Lung microvascular endothelial cell (primary cell): ENCODE results near the gene CCNF. TPM values are rescaled to one million over a fixed set of nuclear protein-coding genes. Genes with fewer than 3 reads are reported as not detected.
"Not testable (repeated sequence)": the region's sequence is repeated elsewhere in the genome, so short reads cannot be mapped to it uniquely, and the experiment has no call there.

Source experiments
- DNase-seq, 2 donors: peaks; one replicate each; pipeline versions ENCODE4 v3.0.0 to v3.0.0-alpha.2; 2010; ENCODE audit warnings: low read depth in 2 of 2
- total RNA-seq: library from RNA; depleted of rRNA; stranded (reverse); fragments of >200 nt; gene quantifications from 2 replicates; pipeline ENCODE4 v1.2.1, GENCODE V29; 2014

Gene CCNF, protein sequence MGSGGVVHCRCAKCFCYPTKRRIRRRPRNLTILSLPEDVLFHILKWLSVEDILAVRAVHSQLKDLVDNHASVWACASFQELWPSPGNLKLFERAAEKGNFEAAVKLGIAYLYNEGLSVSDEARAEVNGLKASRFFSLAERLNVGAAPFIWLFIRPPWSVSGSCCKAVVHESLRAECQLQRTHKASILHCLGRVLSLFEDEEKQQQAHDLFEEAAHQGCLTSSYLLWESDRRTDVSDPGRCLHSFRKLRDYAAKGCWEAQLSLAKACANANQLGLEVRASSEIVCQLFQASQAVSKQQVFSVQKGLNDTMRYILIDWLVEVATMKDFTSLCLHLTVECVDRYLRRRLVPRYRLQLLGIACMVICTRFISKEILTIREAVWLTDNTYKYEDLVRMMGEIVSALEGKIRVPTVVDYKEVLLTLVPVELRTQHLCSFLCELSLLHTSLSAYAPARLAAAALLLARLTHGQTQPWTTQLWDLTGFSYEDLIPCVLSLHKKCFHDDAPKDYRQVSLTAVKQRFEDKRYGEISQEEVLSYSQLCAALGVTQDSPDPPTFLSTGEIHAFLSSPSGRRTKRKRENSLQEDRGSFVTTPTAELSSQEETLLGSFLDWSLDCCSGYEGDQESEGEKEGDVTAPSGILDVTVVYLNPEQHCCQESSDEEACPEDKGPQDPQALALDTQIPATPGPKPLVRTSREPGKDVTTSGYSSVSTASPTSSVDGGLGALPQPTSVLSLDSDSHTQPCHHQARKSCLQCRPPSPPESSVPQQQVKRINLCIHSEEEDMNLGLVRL
- total RNA-seq, result 7.7 and 15.0 TPM in 2 replicates

DNA sequence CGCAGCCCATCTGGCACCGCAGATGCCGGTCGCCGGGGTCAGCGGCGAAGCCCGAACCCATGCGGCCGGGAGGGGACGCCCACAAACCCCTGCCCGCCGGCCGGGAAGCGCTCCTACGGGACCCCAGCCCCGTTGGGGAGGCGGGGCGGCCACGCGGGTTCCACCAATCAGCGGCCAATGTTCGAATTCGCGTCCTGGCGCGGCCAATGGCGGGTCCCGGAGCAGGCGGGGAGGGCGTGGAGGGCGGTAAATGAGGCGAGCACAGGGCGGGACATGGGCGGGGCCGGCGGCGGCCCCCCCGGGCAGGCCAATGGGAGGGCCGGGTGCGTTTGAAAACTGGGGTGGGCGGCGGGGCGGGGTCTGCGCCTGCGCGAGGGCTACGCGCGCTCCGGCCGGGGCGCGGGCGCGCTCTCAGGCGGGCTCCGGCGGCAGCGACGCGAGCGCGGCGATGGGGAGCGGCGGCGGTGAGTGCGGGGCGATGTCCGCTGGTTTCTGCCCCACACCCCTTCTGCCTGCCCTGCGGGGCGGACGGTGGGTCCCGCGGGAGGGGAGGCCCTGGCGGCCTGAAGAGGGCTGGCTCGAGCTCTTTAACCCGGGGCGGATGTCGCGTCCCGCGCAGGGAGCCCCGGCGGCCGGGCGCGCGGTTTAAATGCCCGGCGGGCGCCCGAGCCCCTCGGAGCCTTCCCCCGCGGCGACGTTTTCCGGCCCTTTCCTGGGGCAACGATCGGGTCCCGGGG is at the start of gene CCNF:
Gene CCNF, plus strand, starts transcription at position 414 of the 737 bp plus-strand sequence. Its CDS starts 35 bp downstream, at position 449.
- DNase-seq, result peak; percentile 95 to 97

DNA sequence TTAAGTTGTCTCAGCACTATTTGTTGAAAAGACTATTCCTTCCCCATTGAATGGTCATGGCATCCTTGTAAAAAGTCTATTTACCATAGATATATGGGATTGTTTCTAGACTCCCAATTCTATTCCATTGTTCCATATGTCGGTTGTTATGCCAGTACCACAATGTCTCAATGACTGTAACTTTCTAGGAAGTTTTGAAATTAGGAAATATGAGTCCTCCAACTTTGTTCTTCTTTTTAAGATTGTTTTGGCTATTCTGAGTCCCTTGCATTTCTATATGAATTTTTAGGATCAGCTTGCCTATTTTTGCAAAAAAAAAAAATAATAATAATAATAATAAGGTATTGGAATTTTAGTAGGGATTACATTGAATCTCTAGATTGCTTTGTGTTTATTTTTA is 45.7 kb upstream of the CCNF start:
- no peak for DNase-seq

DNA sequence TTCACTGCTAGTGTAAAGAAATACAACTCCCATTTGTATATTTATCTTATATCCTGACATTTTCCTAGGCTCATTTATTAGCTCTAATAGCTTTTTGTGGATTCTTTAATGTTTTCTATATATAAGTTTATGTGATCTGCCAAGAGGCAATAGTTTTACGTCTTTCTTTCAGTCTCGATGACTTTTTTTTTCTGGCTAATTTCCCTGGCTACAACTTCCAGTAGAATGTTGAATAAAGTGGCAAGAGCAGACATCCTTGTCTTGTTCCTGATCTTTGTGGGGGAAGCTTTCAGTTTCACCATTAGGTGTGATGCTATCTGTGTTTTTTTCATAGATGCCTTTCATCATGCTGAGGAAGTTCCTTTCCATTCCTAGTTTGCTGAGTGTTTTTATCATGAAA is 44.8 kb upstream of the CCNF start:
- no peak for DNase-seq

DNA sequence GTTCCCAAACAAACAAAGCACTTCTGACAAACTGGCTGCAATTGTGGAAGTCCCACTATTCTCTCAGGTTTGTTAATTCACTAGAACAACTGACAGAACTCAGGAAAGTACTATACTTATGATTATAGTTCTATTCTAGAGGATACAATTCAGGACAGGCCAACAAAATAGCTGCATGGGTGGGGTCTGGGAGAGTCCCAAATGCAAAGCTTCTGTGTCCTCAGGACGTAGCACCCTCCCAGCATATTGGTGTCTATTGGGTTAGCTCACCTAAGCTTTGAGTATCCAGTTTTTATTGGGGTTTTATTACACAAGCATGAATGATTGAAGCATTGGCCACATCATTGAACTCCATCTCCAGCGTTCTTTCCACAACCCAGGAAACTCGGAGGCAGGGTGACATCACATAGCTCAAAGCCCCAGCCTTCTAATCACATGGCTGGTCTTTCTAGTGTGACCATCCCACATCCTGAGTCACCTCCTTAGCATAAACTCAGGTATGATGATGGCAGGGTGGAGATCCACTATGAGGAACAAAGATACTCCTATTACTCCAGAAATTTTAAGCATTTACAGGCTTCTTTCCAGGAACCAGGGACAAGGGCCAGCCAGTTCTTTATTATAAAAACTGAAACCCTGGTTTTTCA is 43.9 kb upstream of the CCNF start:
- DNase-seq, result no peak

DNA sequence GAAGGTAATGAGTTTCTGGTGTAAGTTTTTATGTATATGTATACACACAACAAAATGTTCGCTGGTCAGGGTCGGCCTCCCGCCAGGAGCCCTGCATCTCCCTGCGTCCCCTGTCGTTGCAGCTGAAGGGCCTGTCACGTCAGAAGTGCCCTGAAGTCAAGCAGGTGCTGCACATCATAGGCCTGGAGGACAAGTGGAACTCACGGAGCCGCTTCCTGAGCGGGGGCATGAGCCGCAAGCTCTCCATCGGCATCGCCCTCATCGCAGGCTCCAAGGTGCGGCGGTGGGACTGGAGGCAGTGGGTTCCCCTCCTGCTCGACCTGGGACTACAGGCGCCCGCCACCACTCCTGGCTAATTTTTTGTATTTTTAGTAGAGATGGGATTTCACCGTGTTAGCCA is 43.3 kb upstream of the CCNF start:
- not testable (repeated sequence) for DNase-seq

DNA sequence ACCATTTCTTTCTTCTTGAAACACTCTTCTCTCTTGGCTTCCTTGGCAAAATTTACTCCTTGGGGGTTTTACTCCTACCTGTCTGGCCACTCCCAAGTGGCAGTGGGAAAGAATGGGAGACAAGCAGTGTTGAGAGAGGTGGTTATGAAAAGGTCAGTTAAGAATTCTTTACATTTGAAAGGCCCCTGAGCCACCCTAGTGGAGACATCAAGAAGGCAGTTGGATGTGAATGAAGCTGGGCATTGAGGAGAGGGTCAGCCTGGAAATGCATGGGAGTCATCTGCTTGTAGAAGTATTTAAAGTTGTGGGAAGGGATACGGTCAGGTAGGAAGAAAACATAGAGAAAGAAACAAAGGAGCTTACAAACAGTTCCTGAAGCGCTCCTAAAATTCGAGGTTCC is 42.3 kb upstream of the CCNF start:
- DNase-seq, result peak; percentile 13 to 17

DNA sequence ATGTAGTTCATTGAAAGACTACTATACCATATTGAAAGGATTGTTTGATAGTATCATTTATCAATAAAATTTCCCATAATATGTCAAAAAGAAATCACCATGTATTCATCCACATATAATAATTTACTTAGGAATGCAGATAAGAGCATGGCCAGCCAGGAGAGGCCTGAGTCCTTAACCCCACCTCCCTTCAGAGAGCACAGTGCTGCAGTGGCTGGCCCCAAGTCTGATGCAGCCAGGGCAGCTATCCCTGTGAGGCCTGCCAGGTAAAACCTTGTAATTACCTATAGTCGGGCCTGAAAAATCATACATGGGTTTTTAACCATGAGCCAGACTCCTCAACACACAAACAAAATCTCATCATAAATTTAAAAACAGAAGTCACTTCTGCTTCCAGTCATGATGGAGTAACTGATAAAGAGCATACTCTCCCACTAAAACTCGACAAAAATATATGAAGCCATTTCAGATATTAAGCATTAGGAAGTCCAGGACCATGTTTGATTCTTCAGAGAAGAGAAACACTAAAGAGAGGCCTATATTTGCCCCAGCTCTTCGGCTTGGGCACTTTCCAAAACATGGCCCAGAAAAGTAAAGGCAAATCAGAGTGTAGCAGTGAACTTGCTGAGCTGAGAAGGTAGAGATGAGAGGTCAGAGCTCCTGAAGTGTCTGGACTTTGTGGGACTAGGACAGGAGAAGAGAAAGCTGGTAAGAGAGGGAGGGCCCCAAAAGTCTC is 40.9 kb upstream of the CCNF start:
- no peak for DNase-seq

DNA sequence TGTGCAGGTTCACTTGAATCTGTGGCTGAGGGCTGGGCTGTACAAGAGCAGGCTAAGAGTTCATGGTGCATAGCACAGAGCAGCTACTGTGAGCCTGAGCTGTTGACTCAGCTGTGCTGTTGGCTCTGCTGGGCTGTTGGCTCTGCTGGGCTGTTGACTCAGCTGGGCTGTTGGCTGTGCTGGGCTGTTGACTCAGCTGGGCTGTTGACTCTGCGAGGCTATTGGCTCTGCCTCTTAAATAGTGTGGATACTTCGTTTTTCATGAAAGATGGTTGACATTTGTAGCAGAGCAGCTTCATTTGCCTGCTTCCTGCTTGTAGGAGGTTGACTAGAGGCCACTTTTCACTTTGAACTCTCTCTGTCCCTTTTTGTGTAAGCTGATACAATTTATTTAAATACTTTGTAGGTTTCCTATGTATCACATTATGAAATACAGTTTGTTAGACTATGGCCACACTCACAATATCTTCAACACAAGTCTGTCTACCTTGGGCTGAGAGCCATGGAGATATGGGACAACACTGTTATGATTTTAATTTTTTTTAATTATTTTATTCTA is 40.3 kb upstream of the CCNF start:
- DNase-seq, result peak; percentile 41 to 43

DNA sequence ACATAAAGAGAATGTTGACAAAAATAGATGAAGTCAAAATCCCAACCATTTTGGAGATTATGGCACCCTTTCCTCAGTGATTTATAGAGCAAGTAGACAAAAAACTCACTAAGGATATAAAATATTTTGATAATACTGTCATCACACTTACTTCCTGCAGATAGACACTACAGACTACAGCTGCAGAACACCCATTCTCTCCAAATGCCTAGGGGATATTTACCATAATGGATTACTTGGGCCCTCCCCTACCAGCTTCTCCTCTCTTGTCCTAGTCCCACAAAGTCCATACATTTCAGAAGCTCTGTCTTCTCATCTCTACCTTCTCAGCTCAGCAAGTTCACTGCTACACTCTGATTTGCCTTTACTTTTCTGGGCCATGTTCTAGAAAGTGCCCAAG is 37.2 kb upstream of the CCNF start:
- no peak for DNase-seq

DNA sequence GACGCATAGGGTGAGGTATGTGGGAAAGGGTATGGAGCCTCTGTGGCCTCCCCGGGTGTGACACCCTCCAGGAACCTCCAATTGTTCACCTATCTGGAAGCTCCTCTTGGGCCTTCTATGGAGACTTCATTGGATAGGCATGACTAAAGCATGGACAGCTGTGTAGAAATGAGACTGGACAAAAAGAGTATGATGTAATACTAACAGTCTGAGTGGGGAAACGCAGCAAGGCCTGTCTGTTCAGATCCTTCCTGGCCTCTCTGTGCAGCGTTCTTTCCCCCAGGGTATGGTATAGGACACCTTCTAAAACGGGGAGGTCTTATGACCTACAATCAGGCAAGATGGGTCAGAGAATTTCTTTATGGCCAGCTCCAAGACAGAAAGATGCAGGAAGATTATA is 30.7 kb upstream of the CCNF start:
- DNase-seq, result no peak

DNA sequence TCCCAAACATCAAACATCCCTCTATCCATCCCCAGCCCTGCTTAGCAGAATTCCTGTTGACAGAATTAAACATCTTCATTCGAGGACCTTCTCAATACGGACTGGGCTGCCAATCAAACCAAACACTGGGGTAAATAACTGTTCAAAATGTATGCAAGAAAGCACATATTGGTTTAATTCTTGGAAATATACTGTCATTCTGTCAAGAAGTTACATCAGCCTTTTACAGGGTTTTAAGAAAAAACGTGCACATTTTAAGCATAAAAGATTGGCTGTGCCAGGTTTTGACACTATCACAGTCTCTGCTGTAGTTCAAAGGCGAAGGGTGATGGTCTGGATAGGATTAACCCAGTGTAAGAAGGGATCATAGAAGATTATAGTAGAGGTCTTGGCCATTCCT is 25.1 kb upstream of the CCNF start:
- no peak for DNase-seq

DNA sequence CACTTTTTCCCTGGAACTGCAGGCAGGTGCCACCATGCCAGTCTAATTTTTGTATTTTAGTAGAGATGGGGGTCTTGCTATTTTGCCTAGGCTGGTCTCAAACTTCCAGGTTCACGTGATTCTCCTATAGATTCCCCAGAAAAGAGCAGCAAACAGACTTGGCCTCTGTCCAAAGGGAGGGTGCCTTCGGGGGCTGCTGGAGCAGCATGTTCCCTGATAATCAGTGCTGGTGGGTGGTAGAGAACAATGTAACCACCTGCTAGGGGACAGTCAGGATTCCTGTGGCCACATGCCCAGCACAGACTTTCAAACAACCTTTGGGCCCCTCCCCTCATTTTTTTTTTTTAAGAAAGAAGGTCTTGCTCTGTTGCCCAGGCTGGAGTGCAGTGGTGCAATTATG is 14.2 kb upstream of the CCNF start:
- DNase-seq, result no peak

DNA sequence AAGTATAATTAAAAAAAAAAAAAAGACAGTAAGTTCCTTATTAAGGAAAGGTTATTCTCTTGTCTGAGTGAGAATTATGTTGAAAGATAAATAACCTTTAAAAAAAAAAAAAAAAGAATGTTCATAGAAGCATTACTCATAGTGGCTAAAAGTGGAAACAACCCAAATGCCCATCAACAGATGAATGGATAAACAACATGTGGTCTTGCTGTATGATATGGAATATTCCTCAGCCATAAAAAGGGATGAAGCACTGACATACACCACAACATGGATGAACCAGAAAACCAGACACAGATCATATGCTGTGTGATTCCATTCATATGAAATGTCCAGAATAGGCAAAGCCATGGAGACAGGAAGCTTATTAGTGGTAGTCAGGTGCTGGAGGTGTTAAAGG is 9.2 kb upstream of the CCNF start:
- no peak for DNase-seq

DNA sequence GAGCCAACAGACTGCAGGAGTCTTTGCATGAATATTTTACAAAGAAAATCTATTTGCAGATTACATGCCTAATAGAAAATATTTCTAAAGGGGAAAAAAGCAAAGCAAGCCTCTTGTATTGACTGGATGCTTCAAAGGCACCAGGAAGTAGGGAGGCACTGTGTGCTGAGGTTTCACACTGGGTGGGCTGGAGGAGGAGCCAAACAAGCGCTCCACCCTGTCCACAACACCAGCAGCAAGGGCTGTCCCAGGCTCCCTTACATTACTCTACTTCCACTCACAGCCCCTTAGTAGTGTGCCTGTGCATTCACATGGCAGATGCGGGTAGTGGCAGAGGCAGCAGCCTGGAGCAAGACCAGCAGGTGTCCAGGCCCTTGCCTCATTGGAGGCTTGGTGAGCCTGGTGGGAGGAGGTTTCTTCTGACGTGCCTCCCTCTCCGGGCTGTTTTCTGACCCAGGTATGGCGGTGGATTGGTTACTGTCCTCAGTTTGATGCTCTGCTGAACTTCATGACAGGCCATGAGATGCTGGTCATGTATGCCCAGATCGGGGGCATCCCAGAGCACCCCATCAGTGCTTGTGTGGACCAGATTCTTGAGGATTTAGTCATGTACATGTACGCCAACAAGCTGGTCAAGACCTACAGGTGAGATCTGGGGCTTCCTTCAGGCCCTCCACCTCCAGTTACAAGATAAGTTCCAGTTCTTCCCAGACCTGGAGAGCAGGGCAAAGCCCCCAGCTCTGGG is 7.0 kb upstream of the CCNF start:
- no peak for DNase-seq

DNA sequence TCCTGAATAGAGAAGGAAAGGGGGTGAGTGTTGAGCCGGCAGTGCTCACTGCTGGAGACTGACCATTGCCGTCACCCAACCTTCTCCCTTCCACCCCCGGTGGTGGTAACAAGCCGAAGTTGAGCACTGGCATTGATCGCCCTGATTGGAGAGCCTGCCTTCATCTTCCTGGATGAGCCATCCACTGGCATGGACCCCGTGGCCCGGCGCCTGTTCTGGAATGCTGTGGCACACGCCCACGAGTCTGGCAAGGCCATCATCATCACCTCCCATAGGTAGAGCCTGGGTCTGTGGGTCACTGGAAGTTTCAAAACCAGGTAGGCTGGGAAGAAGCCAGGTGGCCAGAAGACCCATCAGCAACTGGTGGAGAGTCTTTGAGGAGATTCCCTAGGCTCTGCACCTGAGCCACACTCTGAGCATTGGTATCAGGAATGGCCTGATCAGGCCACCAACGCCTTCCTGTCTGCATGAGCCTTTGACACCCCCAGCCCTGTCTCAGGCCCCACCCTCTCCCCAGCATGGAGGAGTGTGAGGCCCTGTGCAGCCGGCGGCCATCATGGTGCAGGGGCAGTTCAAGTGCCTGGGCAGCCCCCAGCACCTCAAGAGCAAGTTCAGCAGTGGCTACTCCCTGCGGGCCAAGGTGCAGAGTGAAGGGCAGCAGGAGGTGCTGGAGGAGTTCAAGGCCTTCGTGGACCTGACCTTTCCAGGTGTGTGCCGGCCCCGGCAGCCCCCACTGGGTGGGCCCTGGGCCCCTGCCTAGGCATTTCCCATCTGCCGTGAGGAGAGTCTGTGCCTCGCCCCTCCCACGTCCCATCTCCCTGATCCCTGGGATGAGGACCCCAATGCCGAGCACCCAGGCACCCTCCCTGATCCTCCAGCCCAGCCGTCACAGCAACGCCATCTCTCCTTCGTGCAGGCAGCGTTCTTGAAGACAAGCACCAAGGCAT is 4.9 kb upstream of the CCNF start:
- DNase-seq, result no peak

DNA sequence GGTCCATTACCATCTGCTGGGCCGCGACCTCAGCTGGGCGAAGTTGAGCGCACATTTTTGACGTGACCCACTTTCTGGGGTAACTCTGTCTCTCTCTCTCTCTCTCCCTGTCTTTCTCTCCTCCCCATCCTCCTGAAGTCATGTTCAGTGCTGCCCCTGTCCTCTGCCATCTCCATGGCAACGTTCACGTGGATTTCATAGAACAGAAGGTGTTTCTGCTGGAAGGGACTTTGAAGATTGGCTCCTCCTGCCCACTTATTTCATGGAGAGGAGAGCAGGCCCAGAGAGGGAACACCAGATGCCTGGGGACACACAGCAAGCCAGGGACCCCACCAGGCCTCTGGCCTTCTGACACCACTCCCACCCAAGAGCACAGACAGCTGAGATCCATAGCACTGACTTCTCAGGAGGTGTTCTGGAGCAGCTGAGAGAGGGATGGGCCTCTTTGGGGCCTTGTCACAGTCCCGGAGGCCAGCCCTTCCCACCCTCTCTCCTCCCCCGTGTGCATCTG is 4.2 kb upstream of the CCNF start:
- no peak for DNase-seq

DNA sequence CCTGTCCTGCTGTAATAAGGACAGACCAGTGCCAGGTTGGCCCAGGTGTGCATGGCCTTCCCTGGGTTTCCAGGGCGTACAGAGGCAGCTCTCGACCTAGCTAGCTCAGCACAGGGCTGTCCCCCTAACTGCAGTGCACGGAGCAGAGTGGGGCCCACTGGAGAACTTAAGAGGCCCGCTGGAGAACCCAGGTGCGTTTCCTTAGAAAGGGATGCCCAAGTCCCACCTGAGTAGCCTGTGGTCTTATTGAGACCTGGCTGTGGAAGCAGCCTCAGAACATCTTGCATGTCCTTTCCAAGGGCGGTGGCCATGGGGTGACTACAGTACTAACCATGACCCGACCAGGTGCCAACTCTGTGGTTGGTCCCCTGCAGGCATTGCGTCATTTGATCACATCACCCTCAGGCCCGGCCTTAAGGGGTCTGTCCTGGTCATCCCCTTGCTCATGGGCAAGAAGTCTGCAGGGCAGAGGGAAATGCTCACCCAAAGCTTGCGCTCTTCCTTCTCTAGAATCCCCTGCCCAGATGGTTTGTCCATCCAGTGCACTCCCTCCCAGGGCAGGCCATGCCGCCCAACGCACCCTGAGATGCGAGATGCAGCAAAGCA is 3.3 kb upstream of the CCNF start:
- DNase-seq, result no peak

DNA sequence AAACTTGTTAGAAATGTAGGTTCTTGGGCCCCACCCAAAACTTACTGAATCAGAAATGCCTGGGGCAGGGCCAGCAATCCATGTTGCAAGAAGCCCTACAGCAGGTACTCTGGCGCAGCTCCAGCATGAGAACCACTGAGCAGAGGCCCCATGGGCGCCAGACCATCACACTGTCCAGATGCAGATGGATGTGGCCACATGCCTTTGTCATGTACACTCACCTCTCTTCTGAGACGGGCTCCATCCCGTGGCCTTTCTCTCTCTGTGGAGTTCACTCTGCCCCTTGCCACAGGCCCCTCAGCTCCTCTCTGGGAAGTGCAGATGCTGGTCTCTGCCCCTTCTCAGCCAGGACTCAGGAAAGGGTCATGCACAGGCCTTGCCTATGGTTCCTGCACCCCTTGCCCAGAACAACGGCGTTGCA is 2.3 kb upstream of the CCNF start:
- no peak for DNase-seq
